ENCODE data around the gene STIM2. TPM values are rescaled to one million over a fixed set of nuclear protein-coding genes. Genes with fewer than 3 reads are reported as not detected.
A peak's percentile ranks its signal among the peaks of the same experiment; 100 is the strongest.

Gene STIM2
- total RNA-seq, 1 donor from 2014 or later: 18.4 TPM

GRCh38 chr4:26959654-26960047 lies 99.0 kb downstream of the STIM2 start:
- Histone ChIP-seq H2AFZ (ENCODE audit: low read depth, low read length) (no peak overlapping the region), H4K20me1 (ENCODE audit: insufficient read depth, low read length) (no peaks in the 10 kb centered on the region), H3K27me3 (ENCODE audit: insufficient read depth, low read length) (no peaks in the 10 kb centered on the region), H3K9me3 (ENCODE audit: insufficient read depth, low read depth, low read length) (no peaks in the 10 kb centered on the region), H3K4me3 (ENCODE audit: insufficient read depth, low read depth, low read length) (no peak overlapping the region), H3K36me3 (ENCODE audit: insufficient read depth, low read length) (no peaks in the 10 kb centered on the region), H3K79me2 (ENCODE audit: insufficient read depth, low read length) (no peaks in the 10 kb centered on the region), H3K9ac (ENCODE audit: low read length) (no peak overlapping the region), H3K27ac (ENCODE audit: low read depth, low read length) (no peak overlapping the region), H3K4me1 (ENCODE audit: insufficient read depth, low read length) (peaks cover 6% of the 10 kb centered on the region), H3K4me2 (ENCODE audit: low read length) (no peak overlapping the region)
- DNase-seq (ENCODE audit: low read depth): no peak
- Mint-ChIP-seq H3K4me3 (ENCODE audit: unreplicated experiment) (no peak overlapping the region), H3K36me3 (ENCODE audit: low read depth, unreplicated experiment) (no peaks in the 10 kb centered on the region), H3K9me3 (ENCODE audit: unreplicated experiment) (no peaks in the 10 kb centered on the region), H3K27me3 (ENCODE audit: low read depth, unreplicated experiment) (no peaks in the 10 kb centered on the region), H3K27ac (ENCODE audit: unreplicated experiment) (no peak overlapping the region), H3K4me1 (ENCODE audit: low read depth, unreplicated experiment) (peaks cover 7% of the 10 kb centered on the region)
- no peak for FAIRE-seq
- TF ChIP-seq EZH2 (IDR thresholded peaks at IDR 0.05; ENCODE audit: insufficient read depth, low read length): no peak
- no peak for TF ChIP-seq CTCF (IDR thresholded peaks at IDR 0.05; ENCODE audit: insufficient read depth, low read depth, low read length)

- no peaks in the 10 kb centered on the region for H3K36me3 Mint-ChIP-seq (ENCODE audit: low read depth, unreplicated experiment)
- no peak overlapping the region for H3K4me3 ChIP-seq (ENCODE audit: insufficient read depth, low read depth, low read length)
- no peak overlapping the region for H3K9ac ChIP-seq (ENCODE audit: low read length)
- no peaks in the 10 kb centered on the region for H4K20me1 ChIP-seq (ENCODE audit: insufficient read depth, low read length)
- peaks cover 10% of the 10 kb centered on the region for H3K4me1 Mint-ChIP-seq (ENCODE audit: low read depth, unreplicated experiment)
- no peaks in the 10 kb centered on the region for H3K9me3 ChIP-seq (ENCODE audit: insufficient read depth, low read depth, low read length)
- no peak overlapping the region for H2AFZ ChIP-seq (ENCODE audit: low read depth, low read length)
- H3K79me2 ChIP-seq (ENCODE audit: insufficient read depth, low read length): no peaks in the 10 kb centered on the region
- no peaks in the 10 kb centered on the region for H3K27me3 Mint-ChIP-seq (ENCODE audit: low read depth, unreplicated experiment)
- H3K27ac ChIP-seq (ENCODE audit: low read depth, low read length): no peak overlapping the region
- no peak overlapping the region for H3K4me2 ChIP-seq (ENCODE audit: low read length)
- H3K27ac Mint-ChIP-seq (ENCODE audit: unreplicated experiment): no peak overlapping the region
- TF ChIP-seq EZH2 (IDR thresholded peaks at IDR 0.05; ENCODE audit: insufficient read depth, low read length) (no peak), CTCF (IDR thresholded peaks at IDR 0.05; ENCODE audit: insufficient read depth, low read depth, low read length) (no peak)
- no peaks in the 10 kb centered on the region for H3K9me3 Mint-ChIP-seq (ENCODE audit: unreplicated experiment)
- H3K27me3 ChIP-seq (ENCODE audit: insufficient read depth, low read length): no peaks in the 10 kb centered on the region
- H3K36me3 ChIP-seq (ENCODE audit: insufficient read depth, low read length): no peaks in the 10 kb centered on the region
- FAIRE-seq: no peak
- no peak overlapping the region for H3K4me3 Mint-ChIP-seq (ENCODE audit: unreplicated experiment)
- peaks cover 10% of the 10 kb centered on the region for H3K4me1 ChIP-seq (ENCODE audit: insufficient read depth, low read length)
- no peak for DNase-seq (ENCODE audit: low read depth)
Measured at GRCh38 chr4:26962720-26963119, 102.1 kb downstream of the STIM2 start.

- FAIRE-seq: no peak
- H3K27ac Mint-ChIP-seq (ENCODE audit: unreplicated experiment): no peak overlapping the region
- peaks cover 10% of the 10 kb centered on the region for H3K4me1 Mint-ChIP-seq (ENCODE audit: low read depth, unreplicated experiment)
- Histone ChIP-seq H3K9me3 (ENCODE audit: insufficient read depth, low read depth, low read length) (no peaks in the 10 kb centered on the region), H3K27me3 (ENCODE audit: insufficient read depth, low read length) (no peaks in the 10 kb centered on the region), H3K9ac (ENCODE audit: low read length) (no peak overlapping the region), H4K20me1 (ENCODE audit: insufficient read depth, low read length) (no peaks in the 10 kb centered on the region), H3K36me3 (ENCODE audit: insufficient read depth, low read length) (no peaks in the 10 kb centered on the region), H3K79me2 (ENCODE audit: insufficient read depth, low read length) (no peaks in the 10 kb centered on the region), H3K27ac (ENCODE audit: low read depth, low read length) (no peak overlapping the region), H3K4me1 (ENCODE audit: insufficient read depth, low read length) (peaks cover 10% of the 10 kb centered on the region), H3K4me3 (ENCODE audit: insufficient read depth, low read depth, low read length) (no peak overlapping the region), H3K4me2 (ENCODE audit: low read length) (peak overlapping the region; percentile 40), H2AFZ (ENCODE audit: low read depth, low read length) (no peak overlapping the region)
- peak; percentile 18 for DNase-seq (ENCODE audit: low read depth)
- TF ChIP-seq CTCF (IDR thresholded peaks at IDR 0.05; ENCODE audit: insufficient read depth, low read depth, low read length) (no peak), EZH2 (IDR thresholded peaks at IDR 0.05; ENCODE audit: insufficient read depth, low read length) (no peak)
- H3K27me3 Mint-ChIP-seq (ENCODE audit: low read depth, unreplicated experiment): no peaks in the 10 kb centered on the region
- no peaks in the 10 kb centered on the region for H3K36me3 Mint-ChIP-seq (ENCODE audit: low read depth, unreplicated experiment)
- H3K9me3 Mint-ChIP-seq (ENCODE audit: unreplicated experiment): no peaks in the 10 kb centered on the region
- H3K4me3 Mint-ChIP-seq (ENCODE audit: unreplicated experiment): no peak overlapping the region
Measured at GRCh38 chr4:26964512-26964911, 103.9 kb downstream of the STIM2 start.

Measured in astrocyte (in vitro differentiated cells and primary cell).